ENCODE results near the gene C10orf62.

The C10orf62 gene

GRCh38 chr10:97542169-97543024 lies 47.1 kb upstream of the C10orf62 start (continued):
- TF ChIP-seq, protein P1, sequence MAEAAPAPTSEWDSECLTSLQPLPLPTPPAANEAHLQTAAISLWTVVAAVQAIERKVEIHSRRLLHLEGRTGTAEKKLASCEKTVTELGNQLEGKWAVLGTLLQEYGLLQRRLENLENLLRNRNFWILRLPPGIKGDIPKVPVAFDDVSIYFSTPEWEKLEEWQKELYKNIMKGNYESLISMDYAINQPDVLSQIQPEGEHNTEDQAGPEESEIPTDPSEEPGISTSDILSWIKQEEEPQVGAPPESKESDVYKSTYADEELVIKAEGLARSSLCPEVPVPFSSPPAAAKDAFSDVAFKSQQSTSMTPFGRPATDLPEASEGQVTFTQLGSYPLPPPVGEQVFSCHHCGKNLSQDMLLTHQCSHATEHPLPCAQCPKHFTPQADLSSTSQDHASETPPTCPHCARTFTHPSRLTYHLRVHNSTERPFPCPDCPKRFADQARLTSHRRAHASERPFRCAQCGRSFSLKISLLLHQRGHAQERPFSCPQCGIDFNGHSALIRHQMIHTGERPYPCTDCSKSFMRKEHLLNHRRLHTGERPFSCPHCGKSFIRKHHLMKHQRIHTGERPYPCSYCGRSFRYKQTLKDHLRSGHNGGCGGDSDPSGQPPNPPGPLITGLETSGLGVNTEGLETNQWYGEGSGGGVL (tag by site-specific recombination; IDR thresholded peaks at IDR 0.05) = peak; percentile 99
- no peak for TF ChIP-seq KLF16 (tag by site-specific recombination; IDR thresholded peaks at IDR 0.05)
- peak; percentile 46 for TF ChIP-seq ZNF629 (tag by site-specific recombination; IDR thresholded peaks at IDR 0.05)
- TF ChIP-seq, protein P2, sequence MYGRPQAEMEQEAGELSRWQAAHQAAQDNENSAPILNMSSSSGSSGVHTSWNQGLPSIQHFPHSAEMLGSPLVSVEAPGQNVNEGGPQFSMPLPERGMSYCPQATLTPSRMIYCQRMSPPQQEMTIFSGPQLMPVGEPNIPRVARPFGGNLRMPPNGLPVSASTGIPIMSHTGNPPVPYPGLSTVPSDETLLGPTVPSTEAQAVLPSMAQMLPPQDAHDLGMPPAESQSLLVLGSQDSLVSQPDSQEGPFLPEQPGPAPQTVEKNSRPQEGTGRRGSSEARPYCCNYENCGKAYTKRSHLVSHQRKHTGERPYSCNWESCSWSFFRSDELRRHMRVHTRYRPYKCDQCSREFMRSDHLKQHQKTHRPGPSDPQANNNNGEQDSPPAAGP (tag by site-specific recombination; IDR thresholded peaks at IDR 0.05) = peak; percentile 84
- peak; percentile 52 for TF ChIP-seq ZNF394 (tag by site-specific recombination; IDR thresholded peaks at IDR 0.05; ENCODE audit: borderline replicate concordance)
- TF ChIP-seq ZNF596 (tag by site-specific recombination; IDR thresholded peaks at IDR 0.05) = no peak
- TF ChIP-seq ZFHX2 (tag by site-specific recombination; conservative IDR thresholded peaks at IDR 0.05) = peak; percentile 82
- no peak for TF ChIP-seq ZNF121 (tag by site-specific recombination; IDR thresholded peaks at IDR 0.05)
- no peak for TF ChIP-seq ZXDB (tag by site-specific recombination; IDR thresholded peaks at IDR 0.05)
- TF ChIP-seq ZNF335 (tag by site-specific recombination; conservative IDR thresholded peaks at IDR 0.05) = peak; percentile 63
- TF ChIP-seq, protein P3, sequence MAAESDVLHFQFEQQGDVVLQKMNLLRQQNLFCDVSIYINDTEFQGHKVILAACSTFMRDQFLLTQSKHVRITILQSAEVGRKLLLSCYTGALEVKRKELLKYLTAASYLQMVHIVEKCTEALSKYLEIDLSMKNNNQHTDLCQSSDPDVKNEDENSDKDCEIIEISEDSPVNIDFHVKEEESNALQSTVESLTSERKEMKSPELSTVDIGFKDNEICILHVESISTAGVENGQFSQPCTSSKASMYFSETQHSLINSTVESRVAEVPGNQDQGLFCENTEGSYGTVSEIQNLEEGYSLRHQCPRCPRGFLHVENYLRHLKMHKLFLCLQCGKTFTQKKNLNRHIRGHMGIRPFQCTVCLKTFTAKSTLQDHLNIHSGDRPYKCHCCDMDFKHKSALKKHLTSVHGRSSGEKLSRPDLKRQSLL (tag by site-specific recombination; IDR thresholded peaks at IDR 0.05) = no peak
- no peak for TF ChIP-seq ZBTB49 (tag by site-specific recombination; IDR thresholded peaks at IDR 0.05; ENCODE audit: low read depth)
- peak; percentile 69 for TF ChIP-seq ZEB2 (tag by site-specific recombination; IDR thresholded peaks at IDR 0.05)
- TF ChIP-seq ZNF10 (tag by site-specific recombination; IDR thresholded peaks at IDR 0.05) = peak; percentile 98
- TF ChIP-seq ZFP37 (tag by site-specific recombination; IDR thresholded peaks at IDR 0.05) = 0 out of 2 replicates have a peak, but pooled peaks have one; percentile 71
- TF ChIP-seq ZNF600 (tag by site-specific recombination; IDR thresholded peaks at IDR 0.05) = peak; percentile 94
- peak; percentile 76 for TF ChIP-seq IKZF3 (tag by site-specific recombination; IDR thresholded peaks at IDR 0.05)
- TF ChIP-seq ZNF660 (tag by site-specific recombination; IDR thresholded peaks at IDR 0.05) = peak; percentile 71
- TF ChIP-seq ZBTB7A (tag by site-specific recombination; IDR thresholded peaks at IDR 0.05; ENCODE audit: low read depth) = no peak
- no peak for TF ChIP-seq ZNF19 (tag by site-specific recombination; IDR thresholded peaks at IDR 0.05; ENCODE audit: low read depth)
- no peak for TF ChIP-seq FEZF1 (tag by site-specific recombination; IDR thresholded peaks at IDR 0.05)
- peak; percentile 13; the same call in 1 of the 2 replicates for TF ChIP-seq ZFP69B (tag by site-specific recombination; IDR thresholded peaks at IDR 0.05)
- TF ChIP-seq GLIS1 (tag by site-specific recombination; IDR thresholded peaks at IDR 0.05) = peak; percentile 36; the same call in 1 of the 2 replicates
- no peak for TF ChIP-seq ZNF555 (tag by site-specific recombination; conservative IDR thresholded peaks at IDR 0.05)

Measured in HEK293 (cell line).